Stimulated activated CD4-positive, alpha-beta T cell treated with anti-CD3 and anti-CD28 coated beads, Interleukin-15, amount 100 ng/mL, for 48 hours (primary cell): ENCODE measurements around the gene PRIMA1.

ENCODE experiments used
- DNase-seq, 2 donors: peaks; one replicate each; pipeline ENCODE4 v3.0.0-alpha.2; 2020; ENCODE audit warnings: low read depth in 2 of 2

PRIMA1 gene

DNA sequence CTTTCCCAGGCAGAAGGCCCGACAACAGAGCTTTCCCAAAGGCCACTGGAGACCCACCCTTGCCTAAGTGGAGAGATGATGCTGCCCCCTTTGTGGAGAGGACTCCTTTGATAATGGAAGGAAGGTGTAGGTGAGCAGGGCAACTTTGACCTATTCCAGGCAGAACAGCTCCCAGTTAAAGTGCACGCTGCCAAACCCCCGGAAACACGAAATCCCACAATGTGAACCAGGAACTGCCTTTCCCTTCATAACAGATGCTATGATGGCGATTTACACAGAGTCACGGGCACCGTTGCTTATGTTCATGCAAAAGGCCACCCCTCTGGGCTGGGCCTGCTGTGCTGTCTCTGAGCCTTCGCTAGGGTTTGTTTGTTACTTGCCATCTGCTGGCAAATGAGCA, 34.6 kb downstream of the PRIMA1 start:
- DNase-seq: no peak

DNA sequence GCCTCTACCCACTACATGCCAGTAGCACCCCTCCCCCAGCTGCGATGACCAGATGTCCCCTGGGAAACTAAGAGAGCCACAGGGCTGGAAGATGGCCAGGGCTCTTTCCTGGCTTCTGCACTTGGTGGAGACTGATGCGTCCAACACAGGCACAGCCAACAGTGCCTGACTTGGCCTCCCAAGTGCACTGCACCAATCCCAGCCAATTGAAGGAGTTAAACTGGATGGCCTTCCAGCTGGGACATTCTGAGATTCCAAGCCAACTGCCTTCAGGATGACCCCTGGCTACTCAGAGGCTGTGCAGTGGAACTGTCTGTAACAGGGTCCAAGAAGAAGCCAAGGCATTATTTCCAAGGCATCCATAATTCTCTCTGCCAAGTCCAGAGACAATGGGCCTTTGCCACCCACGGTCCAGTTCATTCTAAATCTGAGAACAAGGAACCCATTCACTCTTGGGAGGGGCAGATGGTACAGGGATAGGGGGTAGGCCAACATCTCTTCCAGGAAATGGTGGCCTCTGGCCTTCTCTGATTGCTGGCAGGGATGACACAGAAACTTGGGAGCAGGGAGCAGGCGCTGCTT, 35.2 kb downstream of the PRIMA1 start:
- no peak for DNase-seq

DNA sequence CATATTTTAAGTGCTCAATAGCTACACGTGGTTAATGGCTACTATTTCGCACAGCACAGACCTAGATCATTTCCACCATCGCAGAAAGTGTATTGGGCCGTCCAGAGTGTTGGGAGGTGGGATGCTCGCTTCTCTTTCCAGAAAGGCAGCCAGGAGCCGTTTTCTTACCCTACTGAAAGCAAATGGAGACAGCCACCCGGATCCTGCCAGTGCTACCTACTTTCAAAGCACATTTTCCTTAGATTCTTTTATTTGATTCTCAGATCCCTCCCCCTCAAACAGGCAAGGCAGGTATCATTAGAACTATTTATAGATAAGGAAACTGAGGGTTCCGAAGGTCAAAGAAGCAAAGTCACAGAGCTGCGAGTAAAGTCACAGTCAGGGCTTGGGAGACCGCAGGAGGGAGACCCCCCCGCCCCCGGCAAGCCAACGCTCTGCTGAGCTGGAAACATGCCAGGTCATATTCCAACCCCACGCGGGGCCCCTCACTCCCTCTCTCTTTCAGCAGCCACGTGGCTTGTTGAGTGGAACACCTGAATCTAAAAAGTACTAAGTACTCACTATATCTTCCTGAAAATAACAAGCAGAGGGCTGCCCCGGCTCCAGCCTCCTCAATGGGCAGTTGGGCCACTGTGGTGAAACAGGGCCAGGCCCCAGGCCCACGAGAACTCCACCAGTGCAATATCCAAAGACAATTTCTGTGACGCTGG, 36.2 kb downstream of the PRIMA1 start:
- DNase-seq: no peak

DNA sequence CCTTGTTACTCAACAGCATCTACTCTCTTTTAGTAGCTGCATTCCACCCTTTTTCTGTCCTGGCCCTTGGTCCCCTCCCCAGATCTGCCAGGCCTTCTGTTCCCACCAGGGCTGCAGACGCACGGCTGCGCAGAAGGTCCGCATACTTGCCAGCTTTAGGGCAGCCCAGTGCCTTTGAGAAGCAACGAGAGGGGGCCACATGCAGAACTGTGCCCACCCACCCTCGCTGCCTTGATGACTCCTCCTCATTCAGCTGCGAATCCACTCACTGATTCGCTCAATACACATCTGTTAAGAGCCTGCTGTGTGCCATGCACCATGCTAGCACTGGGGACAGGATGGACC, 39.2 kb downstream of the PRIMA1 start:
- DNase-seq: no peak

DNA sequence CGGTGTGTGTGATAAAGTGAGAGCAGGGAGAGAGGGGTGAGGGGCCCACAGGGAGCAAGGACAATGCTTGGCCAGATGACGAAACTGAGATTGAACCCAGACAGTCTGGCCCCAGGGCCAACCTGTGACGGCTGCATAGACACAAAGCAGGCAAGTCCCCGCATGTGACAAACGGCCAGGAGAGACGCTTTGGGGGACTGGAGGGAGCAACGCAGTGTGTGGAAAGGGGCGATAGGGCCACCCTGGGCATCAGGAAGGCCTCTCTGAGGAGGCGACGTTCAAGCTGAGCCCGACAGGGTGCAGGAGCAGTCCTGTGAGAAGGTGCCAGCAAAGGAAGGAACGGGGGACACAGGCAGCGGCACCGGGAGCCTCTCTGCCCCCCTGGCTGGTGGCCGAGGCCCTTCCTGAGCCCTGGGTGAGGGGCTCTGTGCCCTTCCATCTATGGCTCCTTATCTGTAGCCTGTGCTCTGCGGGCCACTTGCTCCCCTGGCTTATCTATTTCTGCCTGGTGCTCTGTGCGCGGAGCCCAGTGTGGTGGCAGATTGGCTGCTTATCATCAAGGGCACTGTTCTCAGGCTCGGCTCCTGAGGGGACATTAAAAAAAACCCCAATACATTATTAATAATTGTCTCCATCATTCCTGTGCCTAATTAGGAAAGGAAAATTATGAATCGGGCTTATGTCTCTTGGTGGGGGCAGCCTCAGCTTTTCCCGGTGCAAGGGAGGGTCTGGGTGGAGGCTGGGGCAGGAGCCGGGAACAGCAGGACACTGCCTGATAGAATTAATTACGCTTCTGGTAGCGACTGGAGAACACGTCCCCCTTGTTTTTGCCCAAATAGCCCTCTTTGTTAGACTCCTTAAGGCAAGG, 39.8 kb downstream of the PRIMA1 start:
- no peak for DNase-seq

DNA sequence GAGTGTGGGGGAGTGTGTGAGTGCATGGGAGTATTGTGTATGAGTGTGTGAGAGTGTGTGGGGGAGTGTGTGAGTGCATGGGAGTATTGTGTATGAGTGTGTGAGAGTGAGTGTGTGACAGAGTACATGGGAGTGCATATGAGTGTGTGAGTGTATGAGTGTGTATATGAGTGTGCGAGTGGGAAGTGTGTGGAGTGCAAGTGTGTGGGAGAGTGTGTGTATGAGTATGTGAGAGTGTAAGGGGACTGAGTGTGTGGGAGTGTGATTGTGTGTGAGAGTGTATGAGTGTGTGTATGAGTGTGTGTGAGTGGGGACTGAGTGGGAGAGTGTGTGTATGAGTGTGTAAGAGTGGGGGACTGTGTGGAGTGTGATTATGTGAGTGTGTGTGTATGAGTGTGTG, 40.7 kb downstream of the PRIMA1 start:
- no peak for DNase-seq

DNA sequence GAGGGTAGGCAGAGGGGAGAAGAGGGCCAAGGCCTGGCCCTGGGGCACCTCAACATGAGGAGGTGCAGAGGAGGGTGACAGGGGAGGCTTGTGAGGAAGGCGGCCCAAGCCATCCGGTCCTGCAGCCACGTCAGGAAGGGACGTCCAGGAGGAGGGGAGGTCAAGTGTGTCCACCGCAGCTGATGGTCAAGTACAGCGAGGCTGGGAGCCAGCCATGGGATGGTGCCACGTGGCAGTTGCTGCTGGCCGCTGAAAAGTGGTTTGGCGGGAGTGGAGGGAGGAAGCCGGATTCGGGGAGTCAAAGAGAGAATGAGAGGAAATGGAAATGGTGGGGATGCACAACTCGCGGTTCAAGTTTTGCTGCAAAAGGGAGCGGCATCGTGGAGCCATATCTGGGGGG, 41.2 kb downstream of the PRIMA1 start:
- DNase-seq: no peak

DNA sequence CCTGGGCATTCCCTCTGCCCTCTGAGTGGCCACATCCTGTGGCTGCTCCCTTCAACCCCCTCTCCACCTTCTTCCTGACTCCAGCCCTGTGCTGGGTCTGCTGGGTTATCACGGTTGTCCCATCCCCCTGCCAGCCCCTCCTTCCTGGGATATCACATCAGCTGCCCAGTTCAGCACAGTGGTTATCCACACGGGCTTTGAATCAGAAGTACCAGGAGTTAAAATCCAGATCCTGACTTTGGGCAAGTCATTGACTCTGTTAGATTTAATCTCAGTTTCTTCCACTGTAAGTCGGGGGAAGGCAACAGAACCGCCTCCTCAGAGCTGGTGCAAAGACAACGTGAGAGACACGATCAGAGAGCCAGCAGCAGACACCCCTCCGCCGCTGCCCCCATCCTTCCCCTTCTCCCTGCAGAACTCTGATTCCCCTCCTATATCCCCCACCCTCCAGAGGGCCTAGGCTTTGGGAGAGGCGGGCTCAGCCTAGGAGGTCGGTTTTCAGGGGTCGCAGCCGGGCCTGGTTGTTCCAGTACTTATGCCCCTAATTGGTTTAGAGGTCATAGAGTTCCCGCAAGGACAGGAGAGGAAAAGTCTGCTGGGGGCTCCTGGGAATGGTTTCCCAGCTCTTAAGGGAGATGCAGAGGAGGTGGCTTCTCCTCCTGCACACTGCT, 42.5 kb downstream of the PRIMA1 start:
- no peak for DNase-seq

DNA sequence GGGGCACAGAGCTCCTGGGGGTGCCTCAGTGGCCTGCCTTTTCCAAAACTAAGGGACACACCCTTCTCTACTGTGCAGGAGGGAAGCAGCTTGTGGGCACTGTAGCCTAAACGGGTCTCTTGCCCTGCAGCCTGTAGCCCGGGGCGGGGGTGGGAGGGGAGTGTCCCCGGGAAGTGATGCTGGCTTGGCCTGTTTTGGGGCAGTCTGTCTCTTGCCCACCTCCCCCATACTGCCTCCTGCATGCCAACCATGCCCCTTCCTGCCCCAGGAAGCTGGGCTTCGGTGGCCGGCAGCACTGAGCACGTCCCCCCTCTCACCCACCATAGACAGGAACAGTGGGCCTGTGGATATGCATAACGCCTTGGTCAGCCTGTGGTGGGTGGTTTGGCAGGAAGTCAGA, 43.4 kb downstream of the PRIMA1 start:
- DNase-seq: no peak

DNA sequence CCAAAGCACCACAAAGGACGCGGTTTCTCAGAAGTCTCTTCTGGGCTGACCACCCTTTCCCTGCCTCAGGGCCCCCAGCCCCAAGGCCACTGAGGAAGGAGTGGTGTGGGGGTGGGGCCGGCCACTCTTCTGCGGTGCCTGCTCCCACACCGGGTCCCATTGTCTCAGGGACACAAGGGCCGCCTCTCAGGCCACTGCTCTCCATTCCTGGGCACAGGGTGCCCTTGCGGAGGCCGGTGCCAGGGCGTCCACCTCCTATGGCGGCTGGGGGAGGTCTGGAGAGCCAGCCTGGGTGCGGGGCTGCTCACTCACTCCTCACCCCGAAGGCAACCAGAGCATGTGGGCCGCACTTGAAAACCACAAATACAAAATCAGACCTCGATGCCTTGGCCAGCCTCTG, 44.1 kb downstream of the PRIMA1 start:
- no peak for DNase-seq

DNA sequence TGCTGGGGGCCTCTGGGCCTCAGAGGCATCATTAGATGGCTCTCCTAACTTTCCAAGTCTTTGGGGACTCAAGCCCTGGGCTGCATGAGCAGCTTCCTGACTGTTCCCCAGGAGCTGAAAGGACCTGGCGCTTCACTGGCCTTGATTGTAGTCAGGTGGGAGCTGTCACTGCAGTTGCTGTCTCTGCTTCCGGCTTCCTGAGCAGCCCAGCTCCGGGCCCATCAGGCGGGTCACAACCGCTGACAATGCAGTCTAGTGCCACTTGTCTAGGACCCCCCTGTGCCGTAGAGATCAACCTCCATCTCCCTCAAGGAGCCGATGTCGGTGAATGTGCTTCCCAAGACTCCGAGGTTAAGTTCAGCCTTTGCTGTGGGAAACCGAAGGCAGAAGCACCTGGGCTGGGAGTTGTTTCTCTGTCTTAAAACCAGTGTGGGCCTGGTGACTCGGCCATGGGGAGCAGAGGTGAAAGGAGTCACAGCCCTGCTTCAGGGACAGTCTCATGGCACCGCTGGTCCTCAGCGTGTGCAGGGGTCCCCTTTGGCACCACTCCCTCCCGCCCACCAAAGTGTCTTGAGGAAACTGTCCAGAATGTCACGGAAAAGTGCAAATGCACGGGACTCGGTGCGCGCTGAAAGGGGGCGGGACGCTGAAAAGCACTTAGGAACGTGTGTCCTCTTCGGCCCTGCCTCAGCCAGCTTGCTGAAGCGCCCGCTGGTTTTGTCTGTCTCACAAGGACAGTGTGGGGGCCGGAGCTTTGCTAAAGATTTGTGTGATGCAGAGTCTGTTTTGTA, 44.8 kb downstream of the PRIMA1 start:
- no peak for DNase-seq

DNA sequence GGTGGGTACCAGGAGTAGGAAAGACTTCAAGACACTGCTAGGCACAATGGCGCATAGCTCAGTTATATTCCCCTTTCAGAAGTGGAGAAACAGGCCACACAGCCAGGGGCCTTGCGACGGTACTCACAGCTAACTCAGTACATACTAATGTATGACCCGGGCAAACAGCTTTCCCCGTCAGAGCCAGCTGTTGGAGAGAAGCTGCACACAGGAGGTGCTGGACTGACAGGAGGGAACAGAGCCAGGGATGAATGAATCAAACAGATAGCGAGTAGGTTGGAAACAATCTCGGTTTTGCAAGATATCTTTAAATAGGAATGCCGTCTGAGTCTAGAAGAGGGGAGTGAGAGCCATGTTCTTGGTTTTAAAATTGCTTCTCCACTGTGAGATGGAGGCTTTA, 45.5 kb downstream of the PRIMA1 start:
- no peak for DNase-seq

DNA sequence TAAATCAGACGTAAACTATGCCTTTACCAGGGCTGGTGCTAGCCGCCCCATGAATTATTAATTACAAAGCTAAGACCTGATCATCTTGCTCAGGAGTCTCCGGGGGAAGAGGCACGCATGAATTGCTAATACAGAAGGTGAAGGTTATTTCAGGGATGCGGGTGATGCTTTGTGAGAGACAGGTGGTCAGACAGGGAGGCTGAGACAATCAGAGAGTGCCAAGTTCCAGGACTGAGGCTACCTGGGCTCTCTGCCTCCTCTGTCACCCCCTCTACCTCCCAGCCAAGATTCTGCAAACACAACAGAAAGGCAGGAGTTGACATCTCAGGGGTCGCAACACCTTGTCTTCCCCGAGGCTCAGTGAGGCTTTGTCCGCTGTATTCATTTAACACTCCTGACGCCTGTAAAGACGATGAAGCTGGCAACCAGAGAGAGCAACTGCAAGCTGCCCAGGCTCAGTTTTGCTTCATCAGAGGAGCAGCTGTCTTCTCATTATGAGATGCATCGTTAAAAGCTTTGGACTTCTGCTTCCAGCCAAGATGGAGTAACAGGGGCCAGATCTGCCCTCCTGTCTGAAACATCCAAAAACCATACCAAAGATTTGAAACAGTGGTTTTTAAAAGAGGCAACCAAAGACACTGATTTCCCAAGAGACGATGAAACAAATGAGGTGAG, 46.6 kb downstream of the PRIMA1 start:
- DNase-seq: no peak

DNA sequence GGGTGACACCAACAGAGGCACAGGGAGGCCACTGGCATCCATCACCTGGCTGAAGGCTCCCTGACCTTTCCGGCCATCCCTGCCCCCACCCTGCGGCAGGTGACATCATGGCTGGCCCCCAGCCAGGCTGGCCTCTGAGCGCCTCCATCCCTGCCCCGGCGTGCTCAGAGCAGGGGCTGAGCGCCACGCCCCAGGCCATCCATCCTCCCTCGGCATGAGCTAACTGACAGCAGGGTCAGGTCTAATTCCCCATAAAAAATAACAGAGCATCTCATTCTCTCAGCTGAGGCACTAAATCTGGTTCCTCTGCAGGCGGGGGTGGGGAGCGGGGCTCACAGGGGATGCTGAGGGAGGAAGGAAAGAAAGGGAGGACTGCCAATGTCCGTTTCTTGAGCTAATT, 50.7 kb downstream of the PRIMA1 start:
- DNase-seq: no peak

DNA sequence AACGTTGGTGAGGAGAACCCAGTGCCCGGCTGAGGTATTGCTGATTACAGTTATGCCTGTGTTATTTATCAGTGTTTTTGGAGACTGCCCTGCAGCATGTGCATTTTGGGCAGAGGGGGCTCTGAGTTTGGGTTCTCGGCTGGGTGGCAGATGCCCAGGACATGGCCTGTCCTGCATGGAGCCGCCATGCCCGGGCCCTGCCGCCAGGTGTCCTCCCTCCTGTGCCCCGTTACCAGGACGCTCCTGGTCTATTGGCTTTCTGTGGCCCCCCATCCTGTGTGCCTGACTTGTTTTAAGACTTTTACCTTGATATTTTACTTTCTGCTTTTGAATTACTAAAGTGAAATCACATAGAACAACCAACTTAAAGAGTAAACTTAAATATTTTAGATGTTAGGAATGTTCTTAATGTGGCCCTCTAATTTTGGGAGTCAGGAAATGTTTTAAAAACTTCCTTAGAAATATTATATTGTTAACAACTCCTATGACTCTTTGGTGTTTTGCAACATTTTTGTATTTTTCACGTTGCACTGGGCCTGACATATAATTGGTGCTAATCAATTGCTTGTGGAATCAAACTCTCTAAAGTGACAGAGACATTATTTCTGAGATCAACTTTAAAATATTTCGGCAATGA, 51.8 kb downstream of the PRIMA1 start:
- no peak for DNase-seq

DNA sequence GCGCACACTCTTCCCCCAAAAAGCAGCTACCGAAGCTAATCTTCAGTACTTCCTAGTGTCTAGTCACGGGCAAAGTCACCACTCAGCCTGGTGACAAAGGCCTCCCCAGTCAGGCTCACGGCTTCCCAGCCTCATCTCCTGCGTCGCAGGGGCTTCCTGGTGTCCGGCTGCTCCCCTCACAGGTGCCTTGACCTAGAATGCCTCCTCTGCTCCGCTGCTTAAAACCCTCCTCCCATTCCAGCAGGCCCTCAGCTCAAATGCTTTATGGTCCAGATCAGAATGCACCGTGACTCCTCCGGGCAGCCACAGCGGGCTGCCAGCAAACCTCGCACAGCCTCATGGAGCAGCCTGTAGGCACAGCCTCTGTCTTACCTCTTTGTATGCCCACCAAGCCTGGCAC, 53.1 kb downstream of the PRIMA1 start:
- no peak for DNase-seq

DNA sequence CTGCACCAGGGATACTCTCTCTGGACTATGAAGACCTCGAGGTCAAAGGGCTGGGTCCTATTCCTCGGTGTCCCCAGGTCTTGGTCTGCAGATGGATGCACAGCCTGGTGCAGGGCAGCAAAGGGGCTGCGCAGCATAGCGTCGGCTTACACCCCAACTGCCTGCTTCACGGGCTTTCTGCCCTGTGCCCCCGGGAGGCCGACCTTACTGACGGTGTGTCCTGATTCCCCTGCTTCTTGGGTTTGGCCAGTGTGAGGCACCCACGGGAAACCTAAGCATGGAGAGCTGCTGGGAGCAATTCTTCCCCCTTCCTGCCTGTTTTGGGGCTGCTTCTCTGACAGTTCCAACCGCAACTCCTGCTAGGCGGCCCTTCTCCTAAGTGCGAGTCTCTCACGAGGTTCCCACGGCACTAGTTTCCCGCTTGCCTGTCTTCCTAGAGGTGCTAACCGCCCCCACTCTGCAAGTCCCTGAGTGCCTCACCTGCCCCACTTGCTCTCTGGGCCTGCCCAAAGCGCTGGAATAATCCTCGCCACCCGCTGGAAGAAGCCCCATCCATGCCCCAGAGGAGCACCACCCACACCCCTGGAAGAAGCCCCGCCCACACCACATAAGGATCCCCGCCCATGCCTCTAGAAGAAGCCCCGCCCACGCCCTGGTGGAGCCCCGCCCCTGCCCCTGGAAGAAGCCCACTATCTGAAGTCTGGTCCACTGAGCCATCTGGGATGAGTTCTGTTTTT, 54.0 kb downstream of the PRIMA1 start:
- no peak for DNase-seq

DNA sequence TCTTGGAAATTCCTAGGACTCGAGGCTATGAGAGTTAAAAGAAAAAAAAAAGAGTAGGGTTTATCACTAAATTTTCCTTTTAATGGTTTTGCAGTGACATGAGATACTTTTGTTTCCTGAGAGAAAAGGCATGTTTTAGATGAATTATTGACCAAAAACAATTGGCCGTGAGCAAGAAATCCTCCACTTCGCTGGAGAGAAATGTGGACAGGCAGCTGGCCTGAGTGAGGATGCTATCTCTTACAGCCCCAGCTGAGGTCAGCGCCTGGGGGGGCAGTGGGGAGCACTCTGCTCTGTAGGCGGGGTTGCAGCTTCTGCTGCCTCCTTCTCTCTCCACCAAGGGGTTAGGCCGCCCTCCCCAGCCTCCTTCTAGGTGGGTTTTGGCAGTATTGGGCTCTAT, 54.7 kb downstream of the PRIMA1 start:
- DNase-seq: no peak

DNA sequence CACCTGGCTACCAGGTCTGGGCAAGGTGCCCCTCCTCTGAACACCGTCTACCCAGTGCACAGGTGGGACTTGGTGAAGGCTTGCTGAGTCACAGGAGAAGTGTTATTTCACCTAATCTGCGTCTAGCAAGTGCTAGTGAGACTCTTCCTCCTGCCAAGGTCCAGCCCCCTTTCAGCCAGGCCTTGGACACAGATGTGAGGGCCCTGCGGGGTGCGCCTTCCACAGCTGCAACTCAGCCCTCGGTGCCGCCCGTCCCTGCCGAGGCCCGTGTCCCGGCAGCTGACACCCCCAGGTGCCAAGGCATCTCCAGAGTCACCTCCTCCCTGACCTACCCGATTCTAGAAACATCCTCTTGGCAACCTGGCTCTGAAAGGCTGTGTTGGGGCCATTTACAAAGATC, 55.1 kb downstream of the PRIMA1 start:
- DNase-seq: no peak

DNA sequence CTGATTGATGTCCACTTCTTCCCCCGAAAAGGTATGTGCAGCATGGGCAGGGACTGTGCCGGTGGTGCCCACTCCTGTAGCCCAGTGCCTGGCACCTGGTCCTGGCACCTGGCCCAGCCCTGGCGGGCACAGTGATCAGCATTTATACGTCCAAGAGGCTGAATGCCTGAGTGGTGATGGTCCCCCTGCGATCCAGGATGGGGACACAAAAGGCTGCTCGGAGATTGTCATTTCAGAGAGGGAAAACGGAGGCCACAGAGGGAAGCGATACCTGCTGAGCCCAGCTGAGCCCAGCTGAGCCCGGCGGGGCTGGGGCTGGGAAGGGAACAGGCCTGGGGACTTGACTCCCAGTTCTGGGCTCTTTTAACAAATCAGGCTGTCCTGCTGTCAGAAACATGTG, 55.8 kb downstream of the PRIMA1 start:
- DNase-seq: no peak
